Neural cell (in vitro differentiated cells): ENCODE data around the gene UBN1. TPM values are rescaled to one million over a fixed set of nuclear protein-coding genes. Genes with fewer than 3 reads are reported as not detected.

Experiments
- H2AFZ ChIP-seq: fragments of 200-600, 300-800 bp; sonication (generic), shearing (Covaris generic); 2 replicates; pipeline ENCODE4 v1.6.0; 2014; ENCODE audit warnings: low read depth, mild to moderate bottlenecking, antibody characterized with exemption, low read length, moderate library complexity
- H3F3A ChIP-seq: fragments of 200-600 bp; shearing (Covaris generic); 2 replicates; pipeline ENCODE4 v1.6.1; 2016; ENCODE audit warnings: mild to moderate bottlenecking, moderate library complexity, mixed read lengths, antibody characterized with exemption, low read length; ENCODE audit not compliant: insufficient read depth, poor library complexity, severe bottlenecking
- H3K27ac ChIP-seq: fragments of 200-600, 300-800 bp; sonication (generic), shearing (Covaris generic); 2 replicates; pipeline ENCODE4 v1.5.1; 2014; ENCODE audit warnings: mild to moderate bottlenecking, low read length, moderate library complexity
- H3K27me3 ChIP-seq: fragments of 300-800, 200-600 bp; sonication (generic), shearing (Covaris generic); 2 replicates; pipeline ENCODE4 v1.6.0; 2014; ENCODE audit warnings: mild to moderate bottlenecking, low read depth, low read length, moderate library complexity; ENCODE audit not compliant: insufficient read depth
- H3K36me3 ChIP-seq: fragments of 300-800, 200-600 bp; sonication (generic), shearing (Covaris generic); 2 replicates; pipeline ENCODE4 v1.5.1; 2014; ENCODE audit warnings: mild to moderate bottlenecking, antibody characterized with exemption, low read length, moderate library complexity; ENCODE audit not compliant: insufficient read depth
- H3K4me2 ChIP-seq: fragments of 300-800, 200-600 bp; sonication (generic), shearing (Covaris generic); 2 replicates; pipeline ENCODE4 v1.6.0; 2014; ENCODE audit warnings: mild to moderate bottlenecking, low read length
- H3K4me3 ChIP-seq: fragments of 300-800, 200-600 bp; sonication (generic), shearing (Covaris generic); 2 replicates; pipeline ENCODE4 v1.5.1; 2014; ENCODE audit warnings: mild to moderate bottlenecking, low read length, moderate library complexity
- H3K79me2 ChIP-seq: fragments of 200-600 bp; shearing (Covaris generic); replicated peaks from 2 replicates; pipeline ENCODE4 v1.6.0; 2014; ENCODE audit warnings: mild to moderate bottlenecking, low read length, moderate library complexity; ENCODE audit not compliant: insufficient read depth
- H3K9ac ChIP-seq: fragments of 300-800, 200-600 bp; sonication (generic), shearing (Covaris generic); 2 replicates; pipeline ENCODE4 v1.6.1; 2016; ENCODE audit warnings: mild to moderate bottlenecking, low read length, mixed read lengths
- H3K9me2 ChIP-seq: fragments of 200-600 bp; shearing (Covaris generic); 2 replicates; pipeline ENCODE4 v1.6.1; 2016; ENCODE audit warnings: mild to moderate bottlenecking, low read length, mixed read lengths; ENCODE audit not compliant: insufficient read depth
- H3K9me3 ChIP-seq: fragments of 200-600, 300-800 bp; sonication (generic), shearing (Covaris generic); 2 replicates; pipeline ENCODE4 v1.6.1; 2016; ENCODE audit warnings: mild to moderate bottlenecking, mixed run types, low read length, moderate library complexity, mixed read lengths
- H4K20me1 ChIP-seq: fragments of 200-600 bp; shearing (Covaris generic); 2 replicates; pipeline ENCODE4 v1.6.1; 2016; ENCODE audit warnings: mild to moderate bottlenecking, mixed run types; ENCODE audit not compliant: insufficient read depth
- EP300 ChIP-seq: fragments of 450-650 bp; conservative IDR thresholded peaks from 2 replicates; pipeline ENCODE4 v1.6.1; 2014; ENCODE audit warnings: antibody characterized with exemption, mild to moderate bottlenecking, moderate library complexity; ENCODE audit not compliant: poor library complexity, severe bottlenecking
- EZH2 ChIP-seq: fragments of 200-600, 300-800 bp; shearing (Covaris generic), sonication (generic); IDR thresholded peaks from 2 replicates; pipeline ENCODE4 v1.6.1; 2014; ENCODE audit warnings: antibody characterized with exemption, low read length, borderline replicate concordance, mild to moderate bottlenecking; ENCODE audit not compliant: insufficient read depth, poor library complexity, severe bottlenecking
- MXI1 ChIP-seq: fragments of 450-650 bp; conservative IDR thresholded peaks from 2 replicates; pipeline ENCODE4 v1.6.1; 2014; ENCODE audit warnings: antibody characterized with exemption, mild to moderate bottlenecking; ENCODE audit not compliant: poor library complexity, severe bottlenecking
- POLR2AphosphoS5 ChIP-seq: IDR thresholded peaks from 2 replicates; pipeline ENCODE4 v1.6.1; 2012
- RAD21 ChIP-seq: fragments of 450-650 bp; conservative IDR thresholded peaks from 2 replicates; pipeline ENCODE4 v1.6.1; 2014; ENCODE audit warnings: antibody characterized with exemption, mild to moderate bottlenecking, moderate library complexity
- SMC3 ChIP-seq: fragments of 450-650 bp; conservative IDR thresholded peaks from 2 replicates; pipeline ENCODE4 v1.6.1; 2014; ENCODE audit warnings: antibody characterized with exemption, mild to moderate bottlenecking, moderate library complexity; ENCODE audit not compliant: poor library complexity
- TAF1 ChIP-seq: IDR thresholded peaks from 2 replicates; pipeline ENCODE4 v1.6.1; 2012; ENCODE audit warnings: low read depth
- polyA plus RNA-seq: library from polyadenylated mRNA; depleted of rRNA; stranded (reverse); fragments of >200 nt; gene quantifications from 2 replicates; pipeline ENCODE4 v1.2.3, GENCODE V29; 2014
- TF ChIP-seq, protein P1 (sequence below): IDR thresholded peaks from 2 replicates; pipeline ENCODE4 v1.6.1; 2012; ENCODE audit warnings: borderline replicate concordance

Gene UBN1
- polyA plus RNA-seq, 1 donor from 2014 or later = 17.1 TPM

DNA sequence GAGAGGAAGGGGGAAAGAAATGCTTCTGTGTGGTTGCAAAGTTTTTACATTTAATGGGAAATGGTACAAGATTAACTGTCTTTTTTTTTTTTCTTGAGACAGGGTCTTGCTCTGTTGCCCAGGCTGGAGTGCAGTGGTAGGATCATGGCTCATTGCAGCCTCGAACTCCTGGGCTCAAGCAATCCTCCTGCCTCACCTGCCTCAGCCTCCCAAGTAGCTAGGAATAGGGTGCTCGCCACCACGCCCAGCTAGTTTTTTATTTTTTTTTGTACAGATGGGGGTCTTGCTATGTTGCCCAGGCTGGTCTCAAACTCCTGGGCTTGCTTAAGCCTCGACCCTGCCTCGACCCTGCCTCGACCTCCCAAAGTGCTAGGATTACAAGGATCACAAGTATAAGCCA lies 41.0 kb upstream of the UBN1 start:
- no peak overlapping the region for H3K9ac ChIP-seq

DNA sequence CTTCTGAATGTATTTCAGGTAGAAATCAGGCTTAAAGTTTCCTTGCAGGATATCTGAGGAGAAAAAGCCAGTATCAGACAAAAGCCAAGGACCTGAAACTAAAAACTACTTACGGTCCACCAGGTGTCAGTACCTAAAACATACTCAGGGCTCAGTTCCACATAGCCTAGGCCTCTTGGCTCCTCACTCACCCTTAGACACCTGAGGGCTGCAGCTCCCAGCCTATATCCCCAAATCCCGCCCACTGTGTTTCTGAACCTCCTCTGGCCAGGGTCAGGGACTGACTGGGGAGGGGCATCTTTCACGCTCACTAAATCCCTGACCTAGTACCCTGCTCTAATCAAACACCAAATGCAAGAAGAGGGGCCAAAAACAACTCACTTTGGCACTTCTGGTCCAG lies 36.0 kb upstream of the UBN1 start:
- Histone ChIP-seq H2AFZ (no peak overlapping the region), H3K27ac (no peak overlapping the region)
- no peak for TF ChIP-seq RAD21
- TF ChIP-seq EZH2 = no peak
- TF ChIP-seq POLR2AphosphoS5 = no peak
- TF ChIP-seq, protein P1, sequence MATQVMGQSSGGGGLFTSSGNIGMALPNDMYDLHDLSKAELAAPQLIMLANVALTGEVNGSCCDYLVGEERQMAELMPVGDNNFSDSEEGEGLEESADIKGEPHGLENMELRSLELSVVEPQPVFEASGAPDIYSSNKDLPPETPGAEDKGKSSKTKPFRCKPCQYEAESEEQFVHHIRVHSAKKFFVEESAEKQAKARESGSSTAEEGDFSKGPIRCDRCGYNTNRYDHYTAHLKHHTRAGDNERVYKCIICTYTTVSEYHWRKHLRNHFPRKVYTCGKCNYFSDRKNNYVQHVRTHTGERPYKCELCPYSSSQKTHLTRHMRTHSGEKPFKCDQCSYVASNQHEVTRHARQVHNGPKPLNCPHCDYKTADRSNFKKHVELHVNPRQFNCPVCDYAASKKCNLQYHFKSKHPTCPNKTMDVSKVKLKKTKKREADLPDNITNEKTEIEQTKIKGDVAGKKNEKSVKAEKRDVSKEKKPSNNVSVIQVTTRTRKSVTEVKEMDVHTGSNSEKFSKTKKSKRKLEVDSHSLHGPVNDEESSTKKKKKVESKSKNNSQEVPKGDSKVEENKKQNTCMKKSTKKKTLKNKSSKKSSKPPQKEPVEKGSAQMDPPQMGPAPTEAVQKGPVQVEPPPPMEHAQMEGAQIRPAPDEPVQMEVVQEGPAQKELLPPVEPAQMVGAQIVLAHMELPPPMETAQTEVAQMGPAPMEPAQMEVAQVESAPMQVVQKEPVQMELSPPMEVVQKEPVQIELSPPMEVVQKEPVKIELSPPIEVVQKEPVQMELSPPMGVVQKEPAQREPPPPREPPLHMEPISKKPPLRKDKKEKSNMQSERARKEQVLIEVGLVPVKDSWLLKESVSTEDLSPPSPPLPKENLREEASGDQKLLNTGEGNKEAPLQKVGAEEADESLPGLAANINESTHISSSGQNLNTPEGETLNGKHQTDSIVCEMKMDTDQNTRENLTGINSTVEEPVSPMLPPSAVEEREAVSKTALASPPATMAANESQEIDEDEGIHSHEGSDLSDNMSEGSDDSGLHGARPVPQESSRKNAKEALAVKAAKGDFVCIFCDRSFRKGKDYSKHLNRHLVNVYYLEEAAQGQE = no peak
- no peak for TF ChIP-seq TAF1
- TF ChIP-seq SMC3 = no peak

More for the DNA sequence above, 41.0 kb upstream of the UBN1 start:
- Histone ChIP-seq H3K79me2 (no peaks in the 10 kb centered on the region), H3K27me3 (no peaks in the 10 kb centered on the region), H4K20me1 (no peaks in the 10 kb centered on the region), H3K9me2 (no peaks in the 10 kb centered on the region), H3K27ac (no peak overlapping the region), H3K4me3 (no peak overlapping the region), H3K36me3 (no peaks in the 10 kb centered on the region), H3K9me3 (no peaks in the 10 kb centered on the region), H3F3A (no peaks in the 10 kb centered on the region), H3K4me2 (no peak overlapping the region), H2AFZ (no peak overlapping the region)
- TF ChIP-seq SMC3 = no peak
- TF ChIP-seq, protein P1 = no peak
- no peak for TF ChIP-seq RAD21
- TF ChIP-seq EP300 = no peak
- TF ChIP-seq POLR2AphosphoS5 = no peak
- TF ChIP-seq TAF1 = no peak
- no peak for TF ChIP-seq EZH2
- no peak for TF ChIP-seq MXI1

More for the DNA sequence above, 36.0 kb upstream of the UBN1 start:
- no peak overlapping the region for H3K4me3 ChIP-seq
- H3K9me2 ChIP-seq = no peaks in the 10 kb centered on the region
- no peak overlapping the region for H3K9ac ChIP-seq
- no peaks in the 10 kb centered on the region for H3K27me3 ChIP-seq
- H3K36me3 ChIP-seq = peaks cover 5% of the 10 kb centered on the region
- H3K4me2 ChIP-seq = no peak overlapping the region
- no peaks in the 10 kb centered on the region for H3K9me3 ChIP-seq
- no peaks in the 10 kb centered on the region for H3K79me2 ChIP-seq
- H4K20me1 ChIP-seq = no peaks in the 10 kb centered on the region
- no peaks in the 10 kb centered on the region for H3F3A ChIP-seq
